ENCODE data around the gene STARD3.
A peak's percentile ranks its signal among the peaks of the same experiment; 100 is the strongest.

Gene STARD3

GRCh38 chr17:39629898-39630297 lies 7.0 kb upstream of the STARD3 start:
- no peak for TF ChIP-seq TARDBP (IDR thresholded peaks at IDR 0.05)
- TF ChIP-seq NFRKB (IDR thresholded peaks at IDR 0.05): no peak
- no peak for TF ChIP-seq ZNF384 (IDR thresholded peaks at IDR 0.05)
- TF ChIP-seq FOXM1 (IDR thresholded peaks at IDR 0.05; ENCODE audit: borderline replicate concordance): no peak
- TF ChIP-seq ELF4 (IDR thresholded peaks at IDR 0.05): no peak
- TF ChIP-seq BHLHE40 (IDR thresholded peaks at IDR 0.05; ENCODE audit: borderline replicate concordance): no peak
- TF ChIP-seq CTBP1 (IDR thresholded peaks at IDR 0.05; ENCODE audit: borderline replicate concordance): no peak
- TF ChIP-seq HDGF (IDR thresholded peaks at IDR 0.05; ENCODE audit: borderline replicate concordance): no peak
- TF ChIP-seq LEF1 (IDR thresholded peaks at IDR 0.05; ENCODE audit: borderline replicate concordance): no peak
- TF ChIP-seq ARNT (IDR thresholded peaks at IDR 0.05): no peak
- no peak for TF ChIP-seq FOXA1 (IDR thresholded peaks at IDR 0.05)
- no peak for TF ChIP-seq L3MBTL2 (conservative IDR thresholded peaks at IDR 0.05)
- TF ChIP-seq FOXK2 (IDR thresholded peaks at IDR 0.05): no peak
- TF ChIP-seq SUZ12 (IDR thresholded peaks at IDR 0.05): no peak
- no peak for TF ChIP-seq SP1 (IDR thresholded peaks at IDR 0.05)
- POLR2A ChIA-PET: no interaction called here
- DNase-seq (ENCODE audit: extremely low spot score): no peak
- CTCF ChIA-PET: no interaction called here

DNA sequence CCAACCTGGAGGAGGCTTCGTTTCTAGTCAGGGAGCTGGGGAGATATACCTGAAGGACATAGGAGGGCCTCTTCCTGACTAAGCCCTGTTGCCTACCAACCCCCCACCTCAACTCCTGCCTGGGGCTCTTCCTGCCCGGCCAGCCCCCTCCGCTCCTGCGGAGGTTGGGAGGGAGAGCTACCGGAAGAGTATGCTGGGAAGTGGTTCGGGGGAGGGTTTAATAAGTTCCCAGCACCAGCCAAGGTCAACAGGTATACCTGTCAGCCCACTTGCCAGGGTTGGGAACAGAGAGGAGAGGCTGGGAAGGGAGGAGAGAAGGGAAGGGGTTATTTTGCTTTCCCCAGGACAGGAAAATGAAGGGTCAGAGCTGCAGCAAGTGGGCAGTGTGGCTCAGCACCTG lies 5.5 kb upstream of the STARD3 start:
- POLR2A ChIA-PET: interaction anchor here (1.1 kb wide), 1 partner anchor 69 kb away, joined by 3 read pairs; the partner anchor contains the start of gene ERBB2
- no peak for DNase-seq (ENCODE audit: extremely low spot score)
- TF ChIP-seq L3MBTL2 (conservative IDR thresholded peaks at IDR 0.05): no peak
- no peak for TF ChIP-seq HDGF (IDR thresholded peaks at IDR 0.05; ENCODE audit: borderline replicate concordance)
- no peak for TF ChIP-seq BHLHE40 (IDR thresholded peaks at IDR 0.05; ENCODE audit: borderline replicate concordance)
- TF ChIP-seq, protein P1, sequence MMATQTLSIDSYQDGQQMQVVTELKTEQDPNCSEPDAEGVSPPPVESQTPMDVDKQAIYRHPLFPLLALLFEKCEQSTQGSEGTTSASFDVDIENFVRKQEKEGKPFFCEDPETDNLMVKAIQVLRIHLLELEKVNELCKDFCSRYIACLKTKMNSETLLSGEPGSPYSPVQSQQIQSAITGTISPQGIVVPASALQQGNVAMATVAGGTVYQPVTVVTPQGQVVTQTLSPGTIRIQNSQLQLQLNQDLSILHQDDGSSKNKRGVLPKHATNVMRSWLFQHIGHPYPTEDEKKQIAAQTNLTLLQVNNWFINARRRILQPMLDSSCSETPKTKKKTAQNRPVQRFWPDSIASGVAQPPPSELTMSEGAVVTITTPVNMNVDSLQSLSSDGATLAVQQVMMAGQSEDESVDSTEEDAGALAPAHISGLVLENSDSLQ (IDR thresholded peaks at IDR 0.05): no peak
- TF ChIP-seq SP1 (IDR thresholded peaks at IDR 0.05): no peak
- no peak for TF ChIP-seq ARNT (IDR thresholded peaks at IDR 0.05)
- no peak for TF ChIP-seq TARDBP (IDR thresholded peaks at IDR 0.05)
- no peak for TF ChIP-seq FOXK2 (IDR thresholded peaks at IDR 0.05)
- TF ChIP-seq FOXM1 (IDR thresholded peaks at IDR 0.05; ENCODE audit: borderline replicate concordance): no peak
- TF ChIP-seq SUZ12 (IDR thresholded peaks at IDR 0.05): no peak
- TF ChIP-seq ELF4 (IDR thresholded peaks at IDR 0.05): no peak
- no peak for TF ChIP-seq NFRKB (IDR thresholded peaks at IDR 0.05)
- TF ChIP-seq LEF1 (IDR thresholded peaks at IDR 0.05; ENCODE audit: borderline replicate concordance): no peak
- no peak for TF ChIP-seq CTBP1 (IDR thresholded peaks at IDR 0.05; ENCODE audit: borderline replicate concordance)
- CTCF ChIA-PET: interaction anchor here (0.6 to 5.5 kb wide), 11 partner anchors 9 to 990 kb away, joined by 3 to 80 read pairs (median 3); partner anchors contain the start of gene TCAP

DNA sequence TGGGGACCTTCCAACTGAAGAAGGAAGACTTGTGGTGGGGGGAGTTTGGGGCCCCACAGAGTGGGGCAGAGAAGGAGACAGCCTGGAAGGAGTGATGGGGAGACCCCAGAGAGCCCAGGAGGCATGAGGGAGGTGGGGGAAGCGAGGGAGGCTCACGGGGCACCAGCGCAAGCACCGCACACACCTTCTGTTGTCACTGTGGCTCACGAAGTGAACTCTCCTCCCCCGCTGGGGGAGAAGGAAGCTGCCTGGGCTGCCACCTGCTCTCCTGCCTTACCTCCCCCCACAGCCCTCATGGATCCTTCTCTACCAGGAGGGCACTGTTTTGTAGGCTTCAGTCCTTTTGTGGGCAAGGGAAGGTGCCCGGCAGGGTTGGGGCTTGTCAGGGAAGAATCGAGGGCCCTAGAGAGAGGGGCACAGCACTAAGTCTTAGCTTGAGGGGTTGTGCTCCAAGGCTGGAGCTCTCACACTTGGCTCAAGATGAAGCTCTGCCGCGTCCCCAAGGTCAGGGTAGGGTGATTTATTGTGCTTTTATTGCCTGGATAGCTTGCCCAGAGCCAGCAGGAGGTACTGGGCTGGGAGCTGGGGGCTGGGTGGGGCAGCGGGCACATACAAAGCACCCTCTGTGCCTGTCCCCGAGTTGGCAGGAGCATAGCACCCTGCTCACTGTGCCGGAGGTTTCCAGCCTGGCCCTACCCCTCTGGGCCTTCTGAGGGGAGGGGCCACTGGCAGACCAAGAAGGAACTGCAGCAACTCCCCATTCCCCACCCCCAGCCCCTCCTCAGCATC lies 4.6 kb upstream of the STARD3 start:
- TF ChIP-seq L3MBTL2 (conservative IDR thresholded peaks at IDR 0.05) (no peak), FOXA1 (IDR thresholded peaks at IDR 0.05) (no peak), ELF4 (IDR thresholded peaks at IDR 0.05) (no peak), SP1 (IDR thresholded peaks at IDR 0.05) (no peak)
- TF ChIP-seq, protein P1 (IDR thresholded peaks at IDR 0.05): peak; percentile 37; the same call in 1 of the 2 replicates
- POLR2A ChIA-PET: interaction anchor here (1.3 kb wide), 1 partner anchor 13 kb away, joined by 3 read pairs; no protein-coding TSS in a partner anchor
- CTCF ChIA-PET: interaction anchor here (0.6 to 5.5 kb wide), 4 partner anchors 10 to 28 kb away, joined by 3 to 80 read pairs (median 6); no protein-coding TSS in a partner anchor
- DNase-seq (ENCODE audit: extremely low spot score): no peak

DNA sequence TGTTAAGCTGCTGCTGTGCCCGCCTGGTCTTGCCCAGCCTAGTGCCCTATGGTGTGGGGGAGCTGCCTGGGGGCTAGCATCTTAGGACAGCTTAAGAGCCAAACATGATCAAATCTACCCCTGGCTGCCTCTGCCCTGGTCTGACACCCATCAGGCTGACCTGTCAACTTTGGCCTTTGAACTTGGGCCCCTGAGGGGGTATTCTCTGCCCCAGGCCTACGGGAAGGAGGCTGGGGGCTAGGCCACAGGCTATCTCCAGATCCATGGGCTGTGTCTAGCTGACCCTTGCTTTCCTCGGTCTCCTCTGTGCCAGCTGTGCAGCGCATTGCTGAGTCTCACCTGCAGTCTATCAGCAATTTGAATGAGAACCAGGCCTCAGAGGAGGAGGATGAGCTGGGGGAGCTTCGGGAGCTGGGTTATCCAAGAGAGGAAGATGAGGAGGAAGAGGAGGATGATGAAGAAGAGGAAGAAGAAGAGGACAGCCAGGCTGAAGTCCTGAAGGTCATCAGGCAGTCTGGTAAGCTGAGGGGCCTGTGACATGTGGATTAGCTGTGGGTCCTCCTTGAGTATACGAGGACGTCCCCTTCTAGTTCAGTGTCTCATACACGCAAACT lies 3.3 kb upstream of the STARD3 start:
- TF ChIP-seq, protein P1 (IDR thresholded peaks at IDR 0.05): no peak
- TF ChIP-seq ARNT (IDR thresholded peaks at IDR 0.05) (no peak), SP1 (IDR thresholded peaks at IDR 0.05) (no peak), LEF1 (IDR thresholded peaks at IDR 0.05; ENCODE audit: borderline replicate concordance) (no peak), TARDBP (IDR thresholded peaks at IDR 0.05) (no peak), L3MBTL2 (conservative IDR thresholded peaks at IDR 0.05) (no peak), ELF4 (IDR thresholded peaks at IDR 0.05) (no peak), NFRKB (IDR thresholded peaks at IDR 0.05) (no peak), BHLHE40 (IDR thresholded peaks at IDR 0.05; ENCODE audit: borderline replicate concordance) (no peak), SUZ12 (IDR thresholded peaks at IDR 0.05) (no peak), FOXM1 (IDR thresholded peaks at IDR 0.05; ENCODE audit: borderline replicate concordance) (no peak), ZNF384 (IDR thresholded peaks at IDR 0.05) (no peak), CTBP1 (IDR thresholded peaks at IDR 0.05; ENCODE audit: borderline replicate concordance) (no peak)
- DNase-seq (ENCODE audit: extremely low spot score): no peak
- ChIA-PET CTCF (interaction anchor here (0.7 to 5.5 kb wide), 5 partner anchors 10 to 35 kb away, joined by 3 to 80 read pairs (median 5); no protein-coding TSS in a partner anchor), POLR2A (interaction anchor here (1.2 to 1.3 kb wide), 2 partner anchors 10 to 15 kb away, joined by 3 read pairs; no protein-coding TSS in a partner anchor)

GRCh38 chr17:39634384-39634871 lies 2.5 kb upstream of the STARD3 start:
- peak; percentile 38 for DNase-seq (ENCODE audit: extremely low spot score)
- POLR2A ChIA-PET: interaction anchor here (1.2 kb wide), 1 partner anchor 11 kb away, joined by 3 read pairs; no protein-coding TSS in a partner anchor
- CTCF ChIA-PET: interaction anchor here (0.6 to 5.5 kb wide), 7 partner anchors 11 to 242 kb away, joined by 3 to 80 read pairs (median 4); no protein-coding TSS in a partner anchor
- TF ChIP-seq FOXA1 (IDR thresholded peaks at IDR 0.05) (no peak), ARNT (IDR thresholded peaks at IDR 0.05) (no peak), TARDBP (IDR thresholded peaks at IDR 0.05) (no peak), BHLHE40 (IDR thresholded peaks at IDR 0.05; ENCODE audit: borderline replicate concordance) (no peak), ELF4 (IDR thresholded peaks at IDR 0.05) (no peak), HDGF (IDR thresholded peaks at IDR 0.05; ENCODE audit: borderline replicate concordance) (no peak), FOXK2 (IDR thresholded peaks at IDR 0.05) (no peak), CTBP1 (IDR thresholded peaks at IDR 0.05; ENCODE audit: borderline replicate concordance) (no peak), FOXM1 (IDR thresholded peaks at IDR 0.05; ENCODE audit: borderline replicate concordance) (no peak)

All from HEK293T (cell line).